Measurements from ENCODE around the gene LCT. TPM values are rescaled to one million over a fixed set of nuclear protein-coding genes. Genes with fewer than 3 reads are reported as not detected.
"Not testable (repeated sequence)": the region's sequence is repeated elsewhere in the genome, so short reads cannot be mapped to it uniquely, and the experiment has no call there.

Gene LCT
- total and polyA plus RNA-seq, 9 of the 15 experiments (the other 6 are each of a cell fraction or from before 2014, with no cell fraction given), result 0.01 to 0.04 (median 0.03) TPM; not detected in 4

- peak overlapping the region; percentile 99 for H2AFZ ChIP-seq (ENCODE audit: low read depth, low read length)
- H3K79me2 ChIP-seq (ENCODE audit: control insufficient read depth, insufficient read depth, low read length), result peaks cover 42% of the 10 kb centered on the region
- FAIRE-seq; DNase-seq (ENCODE audit: extremely low read depth in 1 of 4, low spot score in 3 of 4); in situ Hi-C loops (cut with MboI); H4K20me1 ChIP-seq (replicated peaks; ENCODE audit: control insufficient read depth, insufficient read depth, low read length); H3K27me3 ChIP-seq (ENCODE audit: control insufficient read depth in 2 of 2, insufficient read depth in 2 of 2, low read length in 2 of 2); ATAC-seq; CTCF ChIA-PET (ENCODE audit: low intra/inter-chr PET ratio); H3K9me3 ChIP-seq (replicated peaks; ENCODE audit: control insufficient read depth, insufficient read depth, low read depth, low read length); H3K9me1 ChIP-seq (ENCODE audit: control insufficient read depth, insufficient read depth, low read length): not testable (repeated sequence)
- POLR2A ChIA-PET, result interaction anchor here (0.6 to 2.1 kb wide), 6 partner anchors 9 to 603 kb away, joined by 3 to 18 read pairs (median 4); no protein-coding TSS in a partner anchor
- intact Hi-C loops (cut with micrococcal nuclease), result loop anchor here (5.0 kb wide), 1 partner anchor 111 kb away; the partner anchor contains the start of gene DARS1
- BruUV-seq (replicated peaks), result TSS peak; percentile 93
- peaks cover 29% of the 10 kb centered on the region for H3K36me3 ChIP-seq (ENCODE audit: control insufficient read depth, insufficient read depth, low read length)
- peaks cover 12 to 14% of the 10 kb centered on the region in 2 experiments; a peak in 4 of 5 replicates for H3K4me1 ChIP-seq (replicated peaks in 1 of 2; ENCODE audit: control insufficient read depth in 2 of 2, insufficient read depth in 2 of 2, low read length in 2 of 2)
- H3K27ac ChIP-seq (ENCODE audit: extremely low read depth, low read depth, low read length), result peak overlapping the region; percentile 71
- 37% methylated on average over 15 of the region's 15 CpGs for WGBS (ENCODE audit: insufficient coverage, low coverage, missing lambda C conversion rate)
- TF ChIP-seq BCOR (IDR thresholded peaks at IDR 0.05), result peak; percentile 44; the same call in 1 of the 2 replicates
- peak; percentile 39 for TF ChIP-seq ADNP (tag; IDR thresholded peaks at IDR 0.05)
- peak in 1 of 2 experiments; percentile 44; a peak in 1 of 4 replicates for TF ChIP-seq ARNT (IDR thresholded peaks at IDR 0.05)
- TF ChIP-seq, protein P1, sequence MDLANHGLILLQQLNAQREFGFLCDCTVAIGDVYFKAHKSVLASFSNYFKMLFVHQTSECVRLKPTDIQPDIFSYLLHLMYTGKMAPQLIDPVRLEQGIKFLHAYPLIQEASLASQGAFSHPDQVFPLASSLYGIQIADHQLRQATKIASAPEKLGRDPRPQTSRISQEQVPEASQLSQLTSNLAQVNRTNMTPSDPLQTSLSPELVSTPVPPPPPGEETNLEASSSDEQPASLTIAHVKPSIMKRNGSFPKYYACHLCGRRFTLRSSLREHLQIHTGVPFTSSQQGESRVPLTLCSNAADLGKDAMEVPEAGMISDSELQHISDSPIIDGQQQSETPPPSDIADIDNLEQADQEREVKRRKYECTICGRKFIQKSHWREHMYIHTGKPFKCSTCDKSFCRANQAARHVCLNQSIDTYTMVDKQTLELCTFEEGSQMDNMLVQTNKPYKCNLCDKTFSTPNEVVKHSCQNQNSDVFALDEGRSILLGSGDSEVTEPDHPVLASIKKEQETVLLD (IDR thresholded peaks at IDR 0.05), result 0 out of 2 replicates have a peak, but pooled peaks have one; percentile 3
- H3K9ac ChIP-seq (ENCODE audit: insufficient read depth in 1 of 2, low read depth in 2 of 2, low read length in 2 of 2), result peak overlapping the region; percentile 92 to 97
- H3K4me3 ChIP-seq, result peak overlapping the region; percentile 82; the same call in 1 of the 2 replicates
- H3K4me2 ChIP-seq (ENCODE audit: insufficient read depth, low read length), result peak overlapping the region; percentile 70
Observed at GRCh38 chr2:135876770-135877169, 39.8 kb upstream of the LCT start.

Data from K562 (cell line).